Left colon (tissue), 2 donors: Measurements from ENCODE around the gene BEGAIN. TPM values are rescaled to one million over a fixed set of nuclear protein-coding genes. Genes with fewer than 3 reads are reported as not detected.
A peak's percentile ranks its signal among the peaks of the same experiment; 100 is the strongest.

Experiments
- ATAC-seq: fragments of 200-7000 bp; cut with Tn5 transposase; one replicate; pipeline ENCODE4 v1.9.1; 2020; ENCODE audit warnings: mild to moderate bottlenecking, moderate library complexity
- DNase-seq, 2 donors: peaks; one replicate each; pipeline ENCODE4 v3.0.0-alpha.2; 2020
- intact Hi-C, 2 donors: fragments of 100-400 bp; cut with DNase I in 1 of 2; cut with micrococcal nuclease in 1 of 2; formaldehyde crosslinking; loops; one replicate each; pipeline versions ENCODE4 v1.11.2 to v1.14.0; 2022; cut with DNase I, micrococcal nuclease
- total RNA-seq, 2 donors: library from RNA; stranded (reverse); fragmentation: NEBNext Ultra II Directional; extraction: Animal tissue kit (Norgen Biotek cat#: 25700); gene quantifications; one replicate each; pipeline ENCODE4 v1.2.1, GENCODE V29; 2021
- donor health status: DM: no; HTN: no; CAD: no.
- donor health status: DM: yes; HTN: yes; CAD: no.

BEGAIN gene
- total RNA-seq, 2 donors from 2014 or later, result 1.4 to 2.0 TPM

- peak in 1 of 2 donors; percentile 11 for DNase-seq
- ATAC-seq, result no peak
- intact Hi-C loops, result no loop called here
Measured at GRCh38 chr14:100604709-100605108, 17.5 kb upstream of the BEGAIN start.

GRCh38 chr14:100604121-100604501 lies 16.9 kb upstream of the BEGAIN start:
- intact Hi-C loops, result no loop called here
- DNase-seq (peak in 1 of 2 donors; percentile 20), ATAC-seq (no peak)

- no peak for ATAC-seq
- intact Hi-C loops, result no loop called here
- peak in 1 of 2 donors; percentile 11 for DNase-seq
Measured at GRCh38 chr14:100603341-100604120, 16.3 kb upstream of the BEGAIN start.

- DNase-seq, result peak in 1 of 2 donors; percentile 7
- ATAC-seq, result no peak
- intact Hi-C loops, result no loop called here
Measured at GRCh38 chr14:100602621-100603230, 15.5 kb upstream of the BEGAIN start.

GRCh38 chr14:100601914-100602313 lies 14.7 kb upstream of the BEGAIN start:
- DNase-seq (no peak), ATAC-seq (no peak)
- intact Hi-C loops, result no loop called here

GRCh38 chr14:100601064-100601463 lies 13.8 kb upstream of the BEGAIN start:
- DNase-seq (no peak), ATAC-seq (no peak)
- intact Hi-C loops, result no loop called here

GRCh38 chr14:100599981-100600380 lies 12.8 kb upstream of the BEGAIN start:
- ATAC-seq, result no peak
- intact Hi-C loops, result no loop called here
- no peak for DNase-seq

GRCh38 chr14:100594625-100594951 lies 7.4 kb upstream of the BEGAIN start:
- DNase-seq, result peak in 1 of 2 donors; percentile 11
- intact Hi-C loops, result no loop called here
- no peak for ATAC-seq

- no peak for ATAC-seq
- intact Hi-C loops, result no loop called here
- DNase-seq, result peak in 1 of 2 donors; percentile 9
Measured at GRCh38 chr14:100593751-100594624, 6.8 kb upstream of the BEGAIN start.

- no peak for ATAC-seq
- DNase-seq, result peak in 1 of 2 donors; percentile 4
- intact Hi-C loops, result no loop called here
Measured at GRCh38 chr14:100592972-100593371, 5.8 kb upstream of the BEGAIN start.

- intact Hi-C loops, result no loop called here
- DNase-seq (peak in 1 of 2 donors; percentile 14), ATAC-seq (no peak)
Measured at GRCh38 chr14:100592461-100592891, 5.3 kb upstream of the BEGAIN start.

GRCh38 chr14:100591453-100592371 lies 4.5 kb upstream of the BEGAIN start:
- intact Hi-C loops, result no loop called here
- ATAC-seq (no peak), DNase-seq (peak in 1 of 2 donors; percentile 15)

- ATAC-seq (no peak), DNase-seq (peak in 1 of 2 donors; percentile 13)
- intact Hi-C loops, result no loop called here
Measured at GRCh38 chr14:100590726-100591452, 3.7 kb upstream of the BEGAIN start.

GRCh38 chr14:100589760-100590469 lies 2.7 kb upstream of the BEGAIN start:
- DNase-seq (peak in 1 of 2 donors; percentile 5), ATAC-seq (no peak)
- intact Hi-C loops, result no loop called here

- intact Hi-C loops, result no loop called here
- DNase-seq, result peak; percentile 1 to 12
- ATAC-seq, result no peak
Measured at GRCh38 chr14:100589071-100589759, 2.0 kb upstream of the BEGAIN start.

GRCh38 chr14:100588671-100589070 lies 1.5 kb upstream of the BEGAIN start:
- ATAC-seq (no peak), DNase-seq (peak; percentile 1 to 9)
- intact Hi-C loops, result no loop called here
